ENCODE results near the gene DICER1.
A peak's percentile ranks its signal among the peaks of the same experiment; 100 is the strongest.

Gene DICER1

GRCh38 chr14:95085321-95085720, 72.0 kb downstream of the DICER1 start:
- Histone ChIP-seq H3K9me3 (ENCODE audit: control insufficient read depth in 2 of 2, low read length in 2 of 2) (no peaks in the 10 kb centered on the region), H3K4me1 (ENCODE audit: control insufficient read depth, insufficient read depth, low read length) (no peaks in the 10 kb centered on the region), H3K36me3 (ENCODE audit: control insufficient read depth in 2 of 2, insufficient read depth in 2 of 2, low read length in 2 of 2) (peaks cover 12 to 22% of the 10 kb centered on the region in 2 donors), H3K4me3 (ENCODE audit: low read length in 2 of 2) (no peak overlapping the region), H3K9ac (ENCODE audit: low read length in 2 of 2) (no peak overlapping the region), H3K27me3 (ENCODE audit: control insufficient read depth in 1 of 2, insufficient read depth in 2 of 2, low read length in 2 of 2) (no peaks in the 10 kb centered on the region), H3K27ac (ENCODE audit: low read length) (no peak overlapping the region)

GRCh38 chr14:95078867-95079266, 78.5 kb downstream of the DICER1 start:
- Histone ChIP-seq H3K36me3 (ENCODE audit: control insufficient read depth in 2 of 2, insufficient read depth in 2 of 2, low read length in 2 of 2) (no peaks in the 10 kb centered on the region), H3K27me3 (ENCODE audit: control insufficient read depth in 1 of 2, insufficient read depth in 2 of 2, low read length in 2 of 2) (peaks cover 0 to 2% of the 10 kb centered on the region in 2 donors), H3K9me3 (ENCODE audit: control insufficient read depth in 2 of 2, low read length in 2 of 2) (no peaks in the 10 kb centered on the region), H3K9ac (ENCODE audit: low read length in 2 of 2) (no peak overlapping the region), H3K4me3 (ENCODE audit: low read length in 2 of 2) (no peak overlapping the region), H3K4me1 (ENCODE audit: control insufficient read depth, insufficient read depth, low read length) (no peaks in the 10 kb centered on the region), H3K27ac (ENCODE audit: low read length) (no peak overlapping the region)

- Histone ChIP-seq H3K9ac (ENCODE audit: low read length in 2 of 2) (no peak overlapping the region), H3K36me3 (ENCODE audit: control insufficient read depth in 2 of 2, insufficient read depth in 2 of 2, low read length in 2 of 2) (no peaks in the 10 kb centered on the region), H3K9me3 (ENCODE audit: control insufficient read depth in 2 of 2, low read length in 2 of 2) (no peaks in the 10 kb centered on the region), H3K27me3 (ENCODE audit: control insufficient read depth in 1 of 2, insufficient read depth in 2 of 2, low read length in 2 of 2) (peaks cover 0 to 2% of the 10 kb centered on the region in 2 donors), H3K27ac (ENCODE audit: low read length) (no peak overlapping the region), H3K4me3 (ENCODE audit: low read length in 2 of 2) (no peak overlapping the region), H3K4me1 (ENCODE audit: control insufficient read depth, insufficient read depth, low read length) (no peaks in the 10 kb centered on the region)
Observed at GRCh38 chr14:95077345-95077744, 80.0 kb downstream of the DICER1 start.

- Histone ChIP-seq H3K36me3 (ENCODE audit: control insufficient read depth in 2 of 2, insufficient read depth in 2 of 2, low read length in 2 of 2) (no peaks in the 10 kb centered on the region), H3K27me3 (ENCODE audit: control insufficient read depth in 1 of 2, insufficient read depth in 2 of 2, low read length in 2 of 2) (peaks cover 0 to 2% of the 10 kb centered on the region in 2 donors), H3K4me3 (ENCODE audit: low read length in 2 of 2) (no peak overlapping the region), H3K9ac (ENCODE audit: low read length in 2 of 2) (no peak overlapping the region), H3K9me3 (ENCODE audit: control insufficient read depth in 2 of 2, low read length in 2 of 2) (no peaks in the 10 kb centered on the region), H3K4me1 (ENCODE audit: control insufficient read depth, insufficient read depth, low read length) (no peaks in the 10 kb centered on the region), H3K27ac (ENCODE audit: low read length) (no peak overlapping the region)
Observed at GRCh38 chr14:95075789-95076188, 81.5 kb downstream of the DICER1 start.

GRCh38 chr14:95073947-95074346, 83.4 kb downstream of the DICER1 start:
- no peaks in the 10 kb centered on the region for H3K36me3 ChIP-seq (ENCODE audit: control insufficient read depth in 2 of 2, insufficient read depth in 2 of 2, low read length in 2 of 2)
- H3K4me1 ChIP-seq (ENCODE audit: control insufficient read depth, insufficient read depth, low read length), result no peaks in the 10 kb centered on the region
- no peak overlapping the region for H3K27ac ChIP-seq (ENCODE audit: low read length)
- H3K9ac ChIP-seq (ENCODE audit: low read length in 2 of 2), result no peak overlapping the region
- no peaks in the 10 kb centered on the region for H3K9me3 ChIP-seq (ENCODE audit: control insufficient read depth in 2 of 2, low read length in 2 of 2)
- H3K4me3 ChIP-seq (ENCODE audit: low read length in 2 of 2), result no peak overlapping the region
- H3K27me3 ChIP-seq (ENCODE audit: control insufficient read depth in 1 of 2, insufficient read depth in 2 of 2, low read length in 2 of 2), result peaks cover 0 to 7% of the 10 kb centered on the region in 2 donors

- Histone ChIP-seq H3K27me3 (ENCODE audit: control insufficient read depth in 1 of 2, insufficient read depth in 2 of 2, low read length in 2 of 2) (peaks cover 0 to 7% of the 10 kb centered on the region in 2 donors), H3K9me3 (ENCODE audit: control insufficient read depth in 2 of 2, low read length in 2 of 2) (no peaks in the 10 kb centered on the region), H3K4me3 (ENCODE audit: low read length in 2 of 2) (peak overlapping the region; percentile 6 to 40), H3K9ac (ENCODE audit: low read length in 2 of 2) (no peak overlapping the region), H3K36me3 (ENCODE audit: control insufficient read depth in 2 of 2, insufficient read depth in 2 of 2, low read length in 2 of 2) (no peaks in the 10 kb centered on the region), H3K4me1 (ENCODE audit: control insufficient read depth, insufficient read depth, low read length) (no peaks in the 10 kb centered on the region), H3K27ac (ENCODE audit: low read length) (no peak overlapping the region)
Observed at GRCh38 chr14:95072310-95072905, 84.9 kb downstream of the DICER1 start.

GRCh38 chr14:95071649-95072280, 85.6 kb downstream of the DICER1 start:
- Histone ChIP-seq H3K27ac (ENCODE audit: low read length) (no peak overlapping the region), H3K27me3 (ENCODE audit: control insufficient read depth in 1 of 2, insufficient read depth in 2 of 2, low read length in 2 of 2) (peaks cover 0 to 7% of the 10 kb centered on the region in 2 donors)

GRCh38 chr14:95070748-95071435, 86.4 kb downstream of the DICER1 start:
- Histone ChIP-seq H3K27me3 (ENCODE audit: control insufficient read depth in 1 of 2, insufficient read depth in 2 of 2, low read length in 2 of 2) (peaks cover 0 to 5% of the 10 kb centered on the region in 2 donors), H3K9me3 (ENCODE audit: control insufficient read depth in 2 of 2, low read length in 2 of 2) (no peaks in the 10 kb centered on the region), H3K9ac (ENCODE audit: low read length in 2 of 2) (no peak overlapping the region), H3K27ac (ENCODE audit: low read length) (no peak overlapping the region), H3K4me3 (ENCODE audit: low read length in 2 of 2) (peak overlapping the region in 1 of 2 donors; percentile 40), H3K36me3 (ENCODE audit: control insufficient read depth in 2 of 2, insufficient read depth in 2 of 2, low read length in 2 of 2) (no peaks in the 10 kb centered on the region), H3K4me1 (ENCODE audit: control insufficient read depth, insufficient read depth, low read length) (no peaks in the 10 kb centered on the region)

More at GRCh38 chr14:95071649-95072280, 85.6 kb downstream of the DICER1 start:
- no peaks in the 10 kb centered on the region for H3K9me3 ChIP-seq (ENCODE audit: control insufficient read depth in 2 of 2, low read length in 2 of 2)
- no peaks in the 10 kb centered on the region for H3K4me1 ChIP-seq (ENCODE audit: control insufficient read depth, insufficient read depth, low read length)
- H3K4me3 ChIP-seq (ENCODE audit: low read length in 2 of 2), result peak overlapping the region; percentile 6 to 40
- H3K36me3 ChIP-seq (ENCODE audit: control insufficient read depth in 2 of 2, insufficient read depth in 2 of 2, low read length in 2 of 2), result no peaks in the 10 kb centered on the region
- H3K9ac ChIP-seq (ENCODE audit: low read length in 2 of 2), result no peak overlapping the region

GRCh38 chr14:95069547-95069946, 87.8 kb downstream of the DICER1 start:
- no peak overlapping the region for H3K27ac ChIP-seq (ENCODE audit: low read length)
- no peaks in the 10 kb centered on the region for H3K4me1 ChIP-seq (ENCODE audit: control insufficient read depth, insufficient read depth, low read length)
- no peak overlapping the region for H3K4me3 ChIP-seq (ENCODE audit: low read length in 2 of 2)
- no peaks in the 10 kb centered on the region for H3K36me3 ChIP-seq (ENCODE audit: control insufficient read depth in 2 of 2, insufficient read depth in 2 of 2, low read length in 2 of 2)
- H3K9ac ChIP-seq (ENCODE audit: low read length in 2 of 2), result no peak overlapping the region
- no peaks in the 10 kb centered on the region for H3K9me3 ChIP-seq (ENCODE audit: control insufficient read depth in 2 of 2, low read length in 2 of 2)
- H3K27me3 ChIP-seq (ENCODE audit: control insufficient read depth in 1 of 2, insufficient read depth in 2 of 2, low read length in 2 of 2), result peaks cover 0 to 5% of the 10 kb centered on the region in 2 donors

GRCh38 chr14:95069018-95069417, 88.3 kb downstream of the DICER1 start:
- no peak overlapping the region for H3K9ac ChIP-seq (ENCODE audit: low read length in 2 of 2)
- H3K27ac ChIP-seq (ENCODE audit: low read length), result no peak overlapping the region
- H3K4me1 ChIP-seq (ENCODE audit: control insufficient read depth, insufficient read depth, low read length), result no peaks in the 10 kb centered on the region
- H3K36me3 ChIP-seq (ENCODE audit: control insufficient read depth in 2 of 2, insufficient read depth in 2 of 2, low read length in 2 of 2), result no peaks in the 10 kb centered on the region
- no peaks in the 10 kb centered on the region for H3K9me3 ChIP-seq (ENCODE audit: control insufficient read depth in 2 of 2, low read length in 2 of 2)
- H3K4me3 ChIP-seq (ENCODE audit: low read length in 2 of 2), result no peak overlapping the region
- peaks cover 0 to 5% of the 10 kb centered on the region in 2 donors for H3K27me3 ChIP-seq (ENCODE audit: control insufficient read depth in 1 of 2, insufficient read depth in 2 of 2, low read length in 2 of 2)

GRCh38 chr14:95068521-95068920, 88.8 kb downstream of the DICER1 start:
- no peaks in the 10 kb centered on the region for H3K9me3 ChIP-seq (ENCODE audit: control insufficient read depth in 2 of 2, low read length in 2 of 2)
- no peak overlapping the region for H3K4me3 ChIP-seq (ENCODE audit: low read length in 2 of 2)
- H3K9ac ChIP-seq (ENCODE audit: low read length in 2 of 2), result no peak overlapping the region
- peaks cover 0 to 5% of the 10 kb centered on the region in 2 donors for H3K27me3 ChIP-seq (ENCODE audit: control insufficient read depth in 1 of 2, insufficient read depth in 2 of 2, low read length in 2 of 2)
- H3K36me3 ChIP-seq (ENCODE audit: control insufficient read depth in 2 of 2, insufficient read depth in 2 of 2, low read length in 2 of 2), result no peaks in the 10 kb centered on the region
- no peak overlapping the region for H3K27ac ChIP-seq (ENCODE audit: low read length)
- H3K4me1 ChIP-seq (ENCODE audit: control insufficient read depth, insufficient read depth, low read length), result no peaks in the 10 kb centered on the region

Measured in stomach smooth muscle (tissue), 2 donors.